ENCODE data around the gene HAPSTR1.

DNA sequence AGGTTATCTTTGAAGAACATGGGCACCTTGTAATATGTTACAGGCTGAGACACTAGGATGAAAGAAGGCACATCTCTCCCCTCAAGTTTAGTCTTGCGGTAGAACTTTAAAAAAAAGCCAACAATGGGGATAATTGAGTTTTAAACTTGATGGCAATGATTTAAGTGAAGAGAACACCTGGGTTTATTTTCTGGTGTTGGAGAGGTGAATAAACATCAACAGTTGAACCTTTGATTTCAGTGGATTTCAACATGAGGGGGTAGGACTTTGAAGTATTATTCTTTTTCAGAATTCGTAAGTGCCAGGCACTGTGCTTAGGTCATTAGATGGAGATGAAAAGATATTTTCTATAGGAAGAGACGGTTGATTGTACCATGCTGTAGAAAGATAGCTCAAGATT lies 22.3 kb downstream of the HAPSTR1 start:
- TF ChIP-seq, protein P1, sequence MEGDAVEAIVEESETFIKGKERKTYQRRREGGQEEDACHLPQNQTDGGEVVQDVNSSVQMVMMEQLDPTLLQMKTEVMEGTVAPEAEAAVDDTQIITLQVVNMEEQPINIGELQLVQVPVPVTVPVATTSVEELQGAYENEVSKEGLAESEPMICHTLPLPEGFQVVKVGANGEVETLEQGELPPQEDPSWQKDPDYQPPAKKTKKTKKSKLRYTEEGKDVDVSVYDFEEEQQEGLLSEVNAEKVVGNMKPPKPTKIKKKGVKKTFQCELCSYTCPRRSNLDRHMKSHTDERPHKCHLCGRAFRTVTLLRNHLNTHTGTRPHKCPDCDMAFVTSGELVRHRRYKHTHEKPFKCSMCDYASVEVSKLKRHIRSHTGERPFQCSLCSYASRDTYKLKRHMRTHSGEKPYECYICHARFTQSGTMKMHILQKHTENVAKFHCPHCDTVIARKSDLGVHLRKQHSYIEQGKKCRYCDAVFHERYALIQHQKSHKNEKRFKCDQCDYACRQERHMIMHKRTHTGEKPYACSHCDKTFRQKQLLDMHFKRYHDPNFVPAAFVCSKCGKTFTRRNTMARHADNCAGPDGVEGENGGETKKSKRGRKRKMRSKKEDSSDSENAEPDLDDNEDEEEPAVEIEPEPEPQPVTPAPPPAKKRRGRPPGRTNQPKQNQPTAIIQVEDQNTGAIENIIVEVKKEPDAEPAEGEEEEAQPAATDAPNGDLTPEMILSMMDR (IDR thresholded peaks at IDR 0.05; ENCODE audit: low read length) = no peak
- TF ChIP-seq EZH2 (optimal IDR thresholded peaks at IDR 0.05; ENCODE audit: low read depth, low read length) (no peak), EZH2phosphoT487 (IDR thresholded peaks at IDR 0.05; ENCODE audit: low read length) (no peak)

All from MM.1S (cell line).